GM12872 (cell line): ENCODE measurements around the gene FER1L5.

Experiments used
- TF ChIP-seq, protein P1 (sequence below): IDR thresholded peaks from 3 replicates; pipeline ENCODE4 v1.5.1; 2011; ENCODE audit warnings: low read depth, mild to moderate bottlenecking, low read length, moderate library complexity; ENCODE audit not compliant: insufficient read depth

Gene FER1L5

DNA sequence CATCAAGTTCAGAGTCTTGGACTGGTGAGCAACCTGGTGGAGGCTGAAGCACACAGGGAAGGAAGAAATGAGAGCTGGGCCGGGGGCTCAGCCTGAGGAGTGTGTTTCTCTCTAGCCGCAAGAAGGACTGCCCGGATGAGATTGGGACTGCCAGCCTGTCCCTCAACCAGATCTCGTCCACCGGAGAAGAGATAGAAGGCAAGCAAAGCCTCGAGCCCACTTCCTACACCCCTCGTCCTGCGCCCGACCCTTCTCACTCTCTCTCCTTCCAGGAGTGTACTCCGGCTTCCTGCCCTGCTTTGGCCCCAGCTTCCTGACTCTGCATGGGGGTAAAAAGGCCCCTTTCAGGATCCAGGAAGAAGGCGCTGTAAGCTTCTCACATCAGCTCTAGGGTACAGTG, 26.2 kb downstream of the FER1L5 start:
- TF ChIP-seq, protein P1, sequence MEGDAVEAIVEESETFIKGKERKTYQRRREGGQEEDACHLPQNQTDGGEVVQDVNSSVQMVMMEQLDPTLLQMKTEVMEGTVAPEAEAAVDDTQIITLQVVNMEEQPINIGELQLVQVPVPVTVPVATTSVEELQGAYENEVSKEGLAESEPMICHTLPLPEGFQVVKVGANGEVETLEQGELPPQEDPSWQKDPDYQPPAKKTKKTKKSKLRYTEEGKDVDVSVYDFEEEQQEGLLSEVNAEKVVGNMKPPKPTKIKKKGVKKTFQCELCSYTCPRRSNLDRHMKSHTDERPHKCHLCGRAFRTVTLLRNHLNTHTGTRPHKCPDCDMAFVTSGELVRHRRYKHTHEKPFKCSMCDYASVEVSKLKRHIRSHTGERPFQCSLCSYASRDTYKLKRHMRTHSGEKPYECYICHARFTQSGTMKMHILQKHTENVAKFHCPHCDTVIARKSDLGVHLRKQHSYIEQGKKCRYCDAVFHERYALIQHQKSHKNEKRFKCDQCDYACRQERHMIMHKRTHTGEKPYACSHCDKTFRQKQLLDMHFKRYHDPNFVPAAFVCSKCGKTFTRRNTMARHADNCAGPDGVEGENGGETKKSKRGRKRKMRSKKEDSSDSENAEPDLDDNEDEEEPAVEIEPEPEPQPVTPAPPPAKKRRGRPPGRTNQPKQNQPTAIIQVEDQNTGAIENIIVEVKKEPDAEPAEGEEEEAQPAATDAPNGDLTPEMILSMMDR: no peak

GRCh38 chr2:96669539-96670215, 27.1 kb downstream of the FER1L5 start:
- TF ChIP-seq, protein P1: no peak

DNA sequence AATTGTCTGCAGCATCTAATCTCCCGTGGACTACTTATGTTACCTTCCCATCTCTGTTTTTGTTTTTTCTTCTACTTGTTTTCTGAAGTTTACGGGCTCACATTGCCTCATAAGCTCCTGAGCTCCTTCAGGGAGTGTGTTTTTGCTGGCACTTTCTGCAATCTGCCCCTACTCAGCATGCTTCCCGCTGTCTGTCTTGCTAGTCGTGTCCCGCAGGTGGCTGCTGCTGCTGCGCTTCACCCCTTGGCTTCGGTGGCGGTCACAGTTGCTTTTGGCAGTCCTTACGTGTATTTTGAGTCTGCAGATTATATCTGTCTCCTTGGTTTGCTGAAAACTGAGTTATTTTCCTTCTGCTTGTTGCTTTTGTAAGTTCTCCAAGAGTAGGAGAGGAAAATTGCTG, 37.3 kb downstream of the FER1L5 start:
- TF ChIP-seq, protein P1: no peak

DNA sequence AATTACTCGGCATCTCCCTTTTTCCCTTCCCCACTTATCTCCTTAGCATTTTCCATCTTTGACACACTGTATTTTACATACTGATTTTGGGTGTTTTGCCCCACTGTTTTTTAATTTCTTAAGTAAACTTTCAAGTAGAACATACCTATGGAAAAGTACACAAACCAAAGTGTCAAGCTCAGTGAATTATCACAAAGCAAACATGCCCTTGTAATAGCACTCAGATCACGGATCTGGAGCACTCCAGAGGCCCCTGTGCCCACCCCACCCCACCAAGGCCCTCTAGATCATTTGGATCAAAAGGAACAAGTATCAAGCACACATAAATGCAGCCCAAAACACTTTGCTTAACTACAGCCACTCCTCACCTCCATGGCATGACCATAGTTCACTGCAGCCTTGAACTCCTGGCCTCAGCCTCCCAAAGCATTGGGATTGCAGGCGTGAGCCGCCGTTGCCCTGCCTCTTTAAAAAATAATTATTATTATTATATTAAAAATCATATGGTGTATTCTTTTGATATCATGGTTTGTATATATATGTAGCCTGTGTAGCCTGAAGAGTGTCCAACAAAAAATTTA, 38.1 kb downstream of the FER1L5 start:
- TF ChIP-seq, protein P1: no peak

- TF ChIP-seq, protein P1: no peak
Observed at GRCh38 chr2:96681540-96681939, 39.0 kb downstream of the FER1L5 start.

GRCh38 chr2:96683307-96683706, 40.7 kb downstream of the FER1L5 start:
- TF ChIP-seq, protein P1: no peak

DNA sequence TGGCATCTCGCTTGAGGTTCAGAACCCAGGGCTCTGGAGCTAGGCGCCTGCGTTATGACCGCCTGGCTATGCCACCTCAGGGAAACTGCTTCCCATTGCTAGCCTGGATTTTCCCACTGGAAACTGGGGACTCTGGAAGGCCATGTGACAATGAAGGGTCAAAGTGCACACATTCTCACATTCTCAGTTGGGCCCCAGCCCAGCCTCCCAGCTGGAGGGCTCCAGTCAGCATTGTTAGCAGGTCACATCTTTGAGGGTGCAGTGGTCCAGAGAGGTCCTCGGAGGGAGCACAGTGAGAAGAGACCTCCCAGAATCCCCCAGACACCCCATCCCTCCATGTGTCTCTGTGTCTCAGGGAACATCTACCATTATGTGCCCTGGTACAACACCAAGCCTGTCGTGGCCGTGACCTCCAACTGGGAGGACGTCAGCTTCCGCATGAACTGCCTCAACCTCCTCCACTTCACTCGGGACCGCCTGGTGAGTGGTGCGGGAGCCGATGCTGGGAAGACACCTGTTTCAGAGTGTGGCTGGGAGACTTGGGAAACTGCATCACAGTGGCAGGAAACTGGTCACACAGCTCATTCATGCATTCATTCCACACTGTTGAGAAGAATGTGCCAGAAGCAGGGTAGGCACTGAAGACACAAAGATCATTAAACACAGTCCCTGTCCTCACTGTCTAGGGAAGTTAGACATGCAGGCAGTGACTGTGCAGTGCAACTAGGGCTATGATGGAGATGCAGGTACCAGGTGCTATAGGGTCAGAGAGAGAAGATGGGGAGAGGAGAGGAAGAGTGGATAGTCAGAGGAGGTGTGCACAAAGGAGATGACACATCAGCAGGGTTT, 41.6 kb downstream of the FER1L5 start:
- TF ChIP-seq, protein P1: no peak
